Measurements from ENCODE around the gene C2orf78. TPM values are rescaled to one million over a fixed set of nuclear protein-coding genes. Genes with fewer than 3 reads are reported as not detected.

C2orf78 gene
- total RNA-seq, 1 donor from 2014 or later = not detected

DNA sequence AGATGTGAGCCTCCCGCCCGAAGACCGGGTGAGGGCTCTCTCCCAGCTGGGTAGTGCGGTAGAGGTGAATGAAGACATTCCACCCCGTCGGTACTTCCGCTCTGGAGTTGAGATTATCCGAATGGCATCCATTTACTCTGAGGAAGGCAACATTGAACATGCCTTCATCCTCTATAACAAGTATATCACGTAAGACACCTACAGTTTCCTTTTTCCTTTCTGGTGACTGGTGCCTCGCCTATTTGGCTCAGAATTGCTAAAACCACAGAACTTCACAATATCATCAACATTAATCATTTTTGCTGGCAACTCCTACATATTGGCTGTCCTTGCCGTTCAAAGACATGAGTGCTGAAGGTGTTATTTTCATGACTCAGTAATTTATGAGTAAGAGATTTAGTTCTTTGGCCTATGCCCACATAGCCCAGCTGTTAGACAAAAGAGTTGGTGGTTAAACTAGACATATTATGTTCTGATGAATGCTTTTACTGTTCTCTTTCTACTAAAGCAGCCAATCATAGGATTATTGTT is 47.0 kb downstream of the C2orf78 start:
- no peak for DNase-seq (ENCODE audit: low spot score)
- TF ChIP-seq, protein P1, sequence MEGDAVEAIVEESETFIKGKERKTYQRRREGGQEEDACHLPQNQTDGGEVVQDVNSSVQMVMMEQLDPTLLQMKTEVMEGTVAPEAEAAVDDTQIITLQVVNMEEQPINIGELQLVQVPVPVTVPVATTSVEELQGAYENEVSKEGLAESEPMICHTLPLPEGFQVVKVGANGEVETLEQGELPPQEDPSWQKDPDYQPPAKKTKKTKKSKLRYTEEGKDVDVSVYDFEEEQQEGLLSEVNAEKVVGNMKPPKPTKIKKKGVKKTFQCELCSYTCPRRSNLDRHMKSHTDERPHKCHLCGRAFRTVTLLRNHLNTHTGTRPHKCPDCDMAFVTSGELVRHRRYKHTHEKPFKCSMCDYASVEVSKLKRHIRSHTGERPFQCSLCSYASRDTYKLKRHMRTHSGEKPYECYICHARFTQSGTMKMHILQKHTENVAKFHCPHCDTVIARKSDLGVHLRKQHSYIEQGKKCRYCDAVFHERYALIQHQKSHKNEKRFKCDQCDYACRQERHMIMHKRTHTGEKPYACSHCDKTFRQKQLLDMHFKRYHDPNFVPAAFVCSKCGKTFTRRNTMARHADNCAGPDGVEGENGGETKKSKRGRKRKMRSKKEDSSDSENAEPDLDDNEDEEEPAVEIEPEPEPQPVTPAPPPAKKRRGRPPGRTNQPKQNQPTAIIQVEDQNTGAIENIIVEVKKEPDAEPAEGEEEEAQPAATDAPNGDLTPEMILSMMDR (IDR thresholded peaks at IDR 0.05) = no peak
- H3K9me3 Mint-ChIP-seq (ENCODE audit: low read depth) = peaks cover 5% of the 10 kb centered on the region
- H3K4me1 Mint-ChIP-seq (ENCODE audit: low read depth) = peaks cover 32% of the 10 kb centered on the region
- peaks cover 13% of the 10 kb centered on the region for H3K36me3 Mint-ChIP-seq (ENCODE audit: low read depth)
- peak overlapping the region; percentile 75 for H3K27ac Mint-ChIP-seq (ENCODE audit: unreplicated experiment)
- peak overlapping the region; percentile 24 for H3K4me3 Mint-ChIP-seq (ENCODE audit: unreplicated experiment)
- H3K27me3 Mint-ChIP-seq (ENCODE audit: low read depth) = no peaks in the 10 kb centered on the region

DNA sequence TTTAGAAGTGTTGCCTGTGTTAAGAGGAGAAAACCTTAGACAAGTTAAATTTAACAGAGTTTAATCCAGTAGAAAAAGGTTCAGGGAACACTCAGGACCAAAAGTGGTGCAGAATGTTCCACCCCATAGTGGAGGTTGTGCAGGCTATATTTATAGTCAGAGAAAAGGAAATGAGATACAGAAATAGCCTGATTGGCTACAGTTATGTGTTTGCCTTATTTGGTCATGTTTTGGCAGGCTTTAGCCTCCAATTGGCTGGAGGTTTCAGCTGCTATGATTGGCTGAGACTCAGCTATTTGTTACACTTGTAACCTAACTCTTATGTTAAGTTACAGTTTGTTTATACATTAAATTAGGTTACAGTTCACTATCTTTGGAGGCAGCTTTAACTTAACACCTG is 48.9 kb downstream of the C2orf78 start:
- no peak overlapping the region for H3K4me3 Mint-ChIP-seq (ENCODE audit: unreplicated experiment)
- peaks cover 34% of the 10 kb centered on the region for H3K4me1 Mint-ChIP-seq (ENCODE audit: low read depth)
- no peak for DNase-seq (ENCODE audit: low spot score)
- TF ChIP-seq, protein P1 (IDR thresholded peaks at IDR 0.05) = no peak
- H3K9me3 Mint-ChIP-seq (ENCODE audit: low read depth) = peaks cover 5% of the 10 kb centered on the region
- no peaks in the 10 kb centered on the region for H3K27me3 Mint-ChIP-seq (ENCODE audit: low read depth)
- peaks cover 13% of the 10 kb centered on the region for H3K36me3 Mint-ChIP-seq (ENCODE audit: low read depth)
- no peak overlapping the region for H3K27ac Mint-ChIP-seq (ENCODE audit: unreplicated experiment)

DNA sequence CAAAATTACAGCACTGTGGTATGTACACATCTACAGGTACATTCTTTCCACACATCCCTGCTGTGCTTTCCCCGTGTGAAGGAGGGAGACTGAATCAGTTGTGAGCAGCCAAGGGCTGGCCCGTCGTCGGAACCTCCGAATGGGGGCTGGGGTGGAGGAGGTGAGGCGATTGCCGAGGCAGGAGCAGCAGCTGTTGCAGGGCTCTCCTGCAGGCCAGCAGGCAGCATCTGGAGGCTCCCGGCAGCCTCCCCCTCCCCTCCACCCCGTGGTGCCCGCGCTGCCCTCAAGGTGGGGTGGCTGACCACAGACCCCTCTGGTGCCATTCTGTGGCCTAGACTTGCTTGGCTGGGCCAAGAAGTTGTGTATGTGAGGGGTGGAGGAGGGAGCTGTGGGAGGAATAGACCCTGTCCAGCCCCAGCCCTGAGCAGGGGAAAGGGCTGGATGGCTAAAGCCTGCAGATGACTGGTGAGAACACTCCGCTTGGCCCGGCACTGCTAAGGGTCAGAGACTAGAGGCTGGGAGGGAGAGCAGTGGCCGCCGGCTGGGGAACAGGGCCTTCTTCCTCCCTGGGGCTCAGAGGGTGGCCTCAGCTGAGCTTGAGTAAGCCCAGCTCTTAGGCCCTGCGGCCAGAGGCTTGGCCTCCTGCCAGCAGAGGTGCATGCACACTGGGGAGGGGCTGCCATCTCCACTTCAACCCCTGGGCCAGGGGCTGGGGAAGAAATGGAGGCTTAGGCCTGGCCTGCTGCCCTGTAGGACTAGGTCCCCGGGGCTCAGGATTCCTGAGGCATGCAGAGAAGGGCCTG is 52.4 kb downstream of the C2orf78 start:
- no peak for DNase-seq (ENCODE audit: low spot score)
- Mint-ChIP-seq H3K9me3 (ENCODE audit: low read depth) (peaks cover 5% of the 10 kb centered on the region), H3K27me3 (ENCODE audit: low read depth) (no peaks in the 10 kb centered on the region), H3K4me1 (ENCODE audit: low read depth) (peaks cover 30% of the 10 kb centered on the region), H3K27ac (ENCODE audit: unreplicated experiment) (no peak overlapping the region), H3K36me3 (ENCODE audit: low read depth) (peaks cover 17% of the 10 kb centered on the region), H3K4me3 (ENCODE audit: unreplicated experiment) (no peak overlapping the region)
- TF ChIP-seq, protein P1 (IDR thresholded peaks at IDR 0.05) = no peak

DNA sequence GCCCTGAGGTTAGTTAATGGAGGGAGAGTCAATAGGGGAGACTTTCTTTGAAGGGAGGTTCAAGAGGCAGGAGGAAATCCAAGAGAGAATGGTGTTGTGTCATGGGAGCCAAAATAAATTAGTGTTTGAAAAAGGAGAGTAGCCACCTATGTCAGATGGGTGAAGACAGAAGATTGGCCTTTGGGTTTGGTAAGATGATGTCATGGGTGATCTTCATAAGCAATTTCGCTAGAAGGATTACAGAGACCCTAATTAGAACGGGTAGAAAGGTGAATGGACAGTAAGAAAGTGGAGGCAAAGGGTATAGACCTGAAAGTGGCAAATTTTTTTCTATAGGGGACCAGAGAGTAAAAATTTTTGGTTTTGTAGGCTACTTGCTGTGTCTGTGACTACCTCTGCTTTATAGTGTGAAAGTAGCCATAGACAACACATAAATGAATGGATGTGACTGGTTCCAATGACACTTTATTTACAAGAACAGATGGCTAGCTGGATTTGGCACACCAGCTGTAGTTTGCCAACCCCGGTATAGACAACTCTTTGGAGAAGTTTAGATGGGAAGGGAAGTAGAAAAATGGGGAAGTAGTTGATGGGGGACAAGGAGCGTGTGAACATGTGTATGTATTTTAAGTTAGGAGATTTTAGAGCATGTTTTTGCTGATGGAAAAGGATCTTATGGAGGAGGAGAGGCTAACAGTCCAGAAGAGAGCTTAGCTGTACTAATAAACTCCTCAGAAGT is 54.0 kb downstream of the C2orf78 start:
- peaks cover 28% of the 10 kb centered on the region for H3K4me1 Mint-ChIP-seq (ENCODE audit: low read depth)
- no peaks in the 10 kb centered on the region for H3K9me3 Mint-ChIP-seq (ENCODE audit: low read depth)
- H3K27ac Mint-ChIP-seq (ENCODE audit: unreplicated experiment) = peak overlapping the region; percentile 23
- TF ChIP-seq, protein P1 (IDR thresholded peaks at IDR 0.05) = no peak
- no peak for DNase-seq (ENCODE audit: low spot score)
- H3K36me3 Mint-ChIP-seq (ENCODE audit: low read depth) = peaks cover 11% of the 10 kb centered on the region
- H3K4me3 Mint-ChIP-seq (ENCODE audit: unreplicated experiment) = no peak overlapping the region
- H3K27me3 Mint-ChIP-seq (ENCODE audit: low read depth) = no peaks in the 10 kb centered on the region

DNA sequence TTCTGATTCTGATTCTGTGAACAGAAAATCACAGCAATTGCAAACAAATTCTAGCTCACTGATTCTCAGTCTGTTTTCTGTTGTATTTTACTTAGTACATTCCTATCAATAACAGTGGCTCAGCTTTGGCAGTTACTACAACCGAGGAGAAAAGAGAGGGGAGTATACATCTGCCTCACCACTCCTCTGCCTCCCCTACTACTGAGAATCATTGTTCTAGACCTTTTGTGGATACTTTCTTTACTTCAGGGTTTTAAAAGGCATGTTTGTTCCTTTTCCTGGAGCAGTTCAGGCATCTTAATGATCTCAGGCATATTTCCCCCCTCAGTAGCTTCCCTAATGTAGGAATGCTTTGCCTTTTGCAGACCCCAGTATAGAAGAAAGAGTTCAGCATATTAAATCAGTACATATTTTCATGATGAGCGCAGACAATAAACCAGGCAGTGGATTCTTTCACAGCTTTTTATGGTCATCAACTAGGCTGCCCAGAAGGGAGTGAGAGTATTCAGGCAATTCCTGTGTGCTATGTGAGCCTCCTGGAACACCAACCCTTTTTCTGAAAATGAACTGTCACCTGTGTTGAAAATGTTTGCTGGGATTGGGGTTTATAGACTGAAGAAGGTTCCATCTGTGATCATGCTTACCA is 55.0 kb downstream of the C2orf78 start:
- TF ChIP-seq, protein P1 (IDR thresholded peaks at IDR 0.05) = no peak
- DNase-seq (ENCODE audit: low spot score) = no peak
- Mint-ChIP-seq H3K27me3 (ENCODE audit: low read depth) (no peaks in the 10 kb centered on the region), H3K4me3 (ENCODE audit: unreplicated experiment) (no peak overlapping the region), H3K36me3 (ENCODE audit: low read depth) (peaks cover 11% of the 10 kb centered on the region), H3K9me3 (ENCODE audit: low read depth) (no peaks in the 10 kb centered on the region), H3K4me1 (ENCODE audit: low read depth) (peaks cover 28% of the 10 kb centered on the region), H3K27ac (ENCODE audit: unreplicated experiment) (peak overlapping the region; percentile 23)

All from chondrocyte (in vitro differentiated cells).